HepG2 (cell line): ENCODE measurements around the gene CARMIL3. TPM values are rescaled to one million over a fixed set of nuclear protein-coding genes. Genes with fewer than 3 reads are reported as not detected.

Source experiments
- CERS6 ChIP-seq: sonication (generic); formaldehyde crosslinking; IDR thresholded peaks from 2 replicates; pipeline ENCODE4 v1.5.0; 2020; ENCODE audit warnings: missing genetic modification reagents
- CREBL2 ChIP-seq: sonication (generic); formaldehyde crosslinking; IDR thresholded peaks from 2 replicates; pipeline ENCODE4 v1.8.1; 2023; ENCODE audit warnings: missing genetic modification reagents, mild to moderate bottlenecking, borderline replicate concordance
- FOXO1 ChIP-seq: sonication (generic); formaldehyde crosslinking; IDR thresholded peaks from 2 replicates; pipeline ENCODE4 v1.4.0; 2020; ENCODE audit warnings: missing genetic modification reagents
- GATAD2A ChIP-seq: IDR thresholded peaks from 2 replicates; pipeline ENCODE4 v1.6.1; 2016
- HNF4G ChIP-seq, 2 experiments: sonication (generic) in 1 of 2; formaldehyde crosslinking in 1 of 2; IDR thresholded peaks; 2 replicates each; pipeline versions ENCODE4 v1.4.0 to v1.6.1; 2011 to 2020; ENCODE audit warnings: borderline replicate concordance in 2 of 2, low read depth in 2 of 2, mild to moderate bottlenecking in 2 of 2, low read length in 1 of 2, missing genetic modification reagents in 1 of 2, moderate library complexity in 1 of 2
- IRF2 ChIP-seq: IDR thresholded peaks from 2 replicates; pipeline ENCODE4 v1.6.1; 2018; ENCODE audit warnings: missing genetic modification reagents, missing compliant biosample characterization
- RARA ChIP-seq: IDR thresholded peaks from 2 replicates; pipeline ENCODE4 v1.6.1; 2016; ENCODE audit warnings: missing genetic modification reagents, missing compliant biosample characterization
- REXO4 ChIP-seq: sonication (generic); formaldehyde crosslinking; IDR thresholded peaks from 2 replicates; pipeline ENCODE4 v1.8.0; 2022; ENCODE audit warnings: missing genetic modification reagents, mild to moderate bottlenecking, borderline replicate concordance
- TMF1 ChIP-seq: sonication (generic); formaldehyde crosslinking; IDR thresholded peaks from 2 replicates; pipeline ENCODE4 v1.8.1; 2022; ENCODE audit warnings: low read depth, missing genetic modification reagents
- ZBED4 ChIP-seq: sonication (generic); formaldehyde crosslinking; IDR thresholded peaks from 2 replicates; pipeline ENCODE4 v1.4.0; 2020; ENCODE audit warnings: missing genetic modification reagents, borderline replicate concordance
- ZKSCAN1 ChIP-seq: fragments of 150-350 bp; IDR thresholded peaks from 2 replicates; pipeline ENCODE4 v1.6.1; 2014; ENCODE audit warnings: low read length
- polyA plus RNA-seq, 8 experiments: library from polyadenylated mRNA; depleted of rRNA in 3 of 8; stranded (reverse) in 7 of 8; unstranded in 1 of 8; fragments of >200 nt; fragmentation: Illumina TruSeq in 4 of 8; extraction: Trizol in 4 of 8; gene quantifications; 2 replicates each; pipeline versions ENCODE4 v1.2.1 to v1.2.3, GENCODE V29; 2011 to 2016; ENCODE audit warnings: low read depth in 4 of 8, missing spikeins in 1 of 8, mixed read lengths in 1 of 8; ENCODE audit not compliant: insufficient read depth in 1 of 8
- total RNA-seq, 5 experiments: library from RNA; depleted of rRNA; stranded (reverse); fragments of >200 nt; fragmentation: Illumina TruSeq; extraction: Trizol; gene quantifications; 2 replicates each; pipeline ENCODE4 v1.2.3, GENCODE V29; 2016; ENCODE audit warnings: low read depth in 1 of 5
- TF ChIP-seq, protein P1 (sequence below), 2 experiments: sonication (generic) in 1 of 2; formaldehyde crosslinking in 1 of 2; IDR thresholded peaks; 2 replicates each; pipeline versions ENCODE4 v1.6.1 to v1.9.0; 2014 to 2022; ENCODE audit warnings: antibody characterized with exemption in 1 of 2, borderline replicate concordance in 1 of 2, inconsistent platforms in 1 of 2, low read depth in 1 of 2, missing genetic modification reagents in 1 of 2
- TF ChIP-seq, protein P2 (sequence below): sonication (generic); formaldehyde crosslinking; IDR thresholded peaks from 2 replicates; pipeline ENCODE4 v1.5.0; 2020; ENCODE audit warnings: mild to moderate bottlenecking, missing genetic modification reagents, moderate library complexity

CARMIL3 gene
- total and polyA plus RNA-seq, 2 of the 13 experiments (the other 11 are each of a cell fraction or from before 2014, with no cell fraction given), result 0.27 to 0.55 TPM

DNA sequence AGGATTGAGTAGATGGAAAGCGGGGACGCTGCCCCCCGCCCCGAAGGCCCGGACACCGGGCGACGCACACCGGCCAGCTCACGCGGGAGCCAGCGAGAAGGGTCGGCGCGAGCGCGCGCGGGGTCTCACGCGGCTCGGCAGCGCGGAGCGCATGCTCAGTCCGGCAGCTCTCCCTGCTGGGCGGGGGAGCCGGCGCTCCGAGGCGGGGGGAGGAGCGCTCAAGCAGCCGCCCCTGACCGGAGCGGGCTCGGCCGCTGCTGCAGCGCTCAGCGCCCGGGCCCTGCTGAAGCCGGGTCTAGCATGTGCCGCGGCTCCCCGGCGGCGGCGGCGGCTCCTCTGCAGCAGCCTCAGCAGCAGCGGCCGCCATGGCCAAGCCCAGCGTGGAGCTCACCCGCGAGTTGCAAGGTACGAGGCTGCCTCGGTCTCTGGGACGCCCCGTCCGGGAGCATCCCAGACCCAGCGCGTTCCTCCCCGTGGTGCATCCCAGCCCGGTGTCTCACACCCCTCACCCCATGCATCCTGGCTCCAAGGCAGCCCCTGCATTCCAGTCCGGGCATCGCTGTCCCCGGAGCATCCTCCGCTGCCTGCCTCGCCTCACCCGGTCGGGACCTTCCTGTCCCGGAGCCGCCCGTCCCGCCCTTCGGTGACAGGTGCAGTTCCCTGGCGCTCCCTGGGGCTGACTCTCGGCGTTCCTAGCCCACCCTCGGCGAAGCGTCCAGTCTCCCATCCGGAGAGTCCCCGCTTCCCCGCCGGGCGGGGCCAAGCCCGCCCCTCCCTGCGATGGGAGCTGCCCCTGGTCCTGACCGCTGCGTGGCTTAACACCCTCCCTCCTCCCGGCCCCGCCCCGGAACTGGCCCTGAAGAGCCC lies at the start of gene CARMIL3 (continued):
- TF ChIP-seq, protein P1, sequence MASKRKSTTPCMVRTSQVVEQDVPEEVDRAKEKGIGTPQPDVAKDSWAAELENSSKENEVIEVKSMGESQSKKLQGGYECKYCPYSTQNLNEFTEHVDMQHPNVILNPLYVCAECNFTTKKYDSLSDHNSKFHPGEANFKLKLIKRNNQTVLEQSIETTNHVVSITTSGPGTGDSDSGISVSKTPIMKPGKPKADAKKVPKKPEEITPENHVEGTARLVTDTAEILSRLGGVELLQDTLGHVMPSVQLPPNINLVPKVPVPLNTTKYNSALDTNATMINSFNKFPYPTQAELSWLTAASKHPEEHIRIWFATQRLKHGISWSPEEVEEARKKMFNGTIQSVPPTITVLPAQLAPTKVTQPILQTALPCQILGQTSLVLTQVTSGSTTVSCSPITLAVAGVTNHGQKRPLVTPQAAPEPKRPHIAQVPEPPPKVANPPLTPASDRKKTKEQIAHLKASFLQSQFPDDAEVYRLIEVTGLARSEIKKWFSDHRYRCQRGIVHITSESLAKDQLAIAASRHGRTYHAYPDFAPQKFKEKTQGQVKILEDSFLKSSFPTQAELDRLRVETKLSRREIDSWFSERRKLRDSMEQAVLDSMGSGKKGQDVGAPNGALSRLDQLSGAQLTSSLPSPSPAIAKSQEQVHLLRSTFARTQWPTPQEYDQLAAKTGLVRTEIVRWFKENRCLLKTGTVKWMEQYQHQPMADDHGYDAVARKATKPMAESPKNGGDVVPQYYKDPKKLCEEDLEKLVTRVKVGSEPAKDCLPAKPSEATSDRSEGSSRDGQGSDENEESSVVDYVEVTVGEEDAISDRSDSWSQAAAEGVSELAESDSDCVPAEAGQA (IDR thresholded peaks at IDR 0.05; ENCODE audit: low read depth), result peak; percentile 69
- TF ChIP-seq, protein P1 (CRISPR knock-in tag; IDR thresholded peaks at IDR 0.05; ENCODE audit: borderline replicate concordance), result no peak; the same call in 1 of the 2 replicates
- TF ChIP-seq GATAD2A (CRISPR knock-in tag), result peak; percentile 57; the same call in 1 of the 2 replicates
- TF ChIP-seq, protein P2, sequence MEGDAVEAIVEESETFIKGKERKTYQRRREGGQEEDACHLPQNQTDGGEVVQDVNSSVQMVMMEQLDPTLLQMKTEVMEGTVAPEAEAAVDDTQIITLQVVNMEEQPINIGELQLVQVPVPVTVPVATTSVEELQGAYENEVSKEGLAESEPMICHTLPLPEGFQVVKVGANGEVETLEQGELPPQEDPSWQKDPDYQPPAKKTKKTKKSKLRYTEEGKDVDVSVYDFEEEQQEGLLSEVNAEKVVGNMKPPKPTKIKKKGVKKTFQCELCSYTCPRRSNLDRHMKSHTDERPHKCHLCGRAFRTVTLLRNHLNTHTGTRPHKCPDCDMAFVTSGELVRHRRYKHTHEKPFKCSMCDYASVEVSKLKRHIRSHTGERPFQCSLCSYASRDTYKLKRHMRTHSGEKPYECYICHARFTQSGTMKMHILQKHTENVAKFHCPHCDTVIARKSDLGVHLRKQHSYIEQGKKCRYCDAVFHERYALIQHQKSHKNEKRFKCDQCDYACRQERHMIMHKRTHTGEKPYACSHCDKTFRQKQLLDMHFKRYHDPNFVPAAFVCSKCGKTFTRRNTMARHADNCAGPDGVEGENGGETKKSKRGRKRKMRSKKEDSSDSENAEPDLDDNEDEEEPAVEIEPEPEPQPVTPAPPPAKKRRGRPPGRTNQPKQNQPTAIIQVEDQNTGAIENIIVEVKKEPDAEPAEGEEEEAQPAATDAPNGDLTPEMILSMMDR (CRISPR knock-in tag), result 0 out of 2 replicates have a peak, but pooled peaks have one; percentile 7
- peak; percentile 72; the same call in 1 of the 2 replicates for TF ChIP-seq TMF1 (CRISPR knock-in tag)
- TF ChIP-seq ZKSCAN1, result no peak
- TF ChIP-seq REXO4, result no peak; the same call in none of the 2 replicates
- TF ChIP-seq CREBL2 (CRISPR knock-in tag), result peak; percentile 32; the same call in 1 of the 2 replicates
- no peak for TF ChIP-seq HNF4G (IDR thresholded peaks at IDR 0.05; ENCODE audit: borderline replicate concordance, low read depth, low read length)
- peak; percentile 67; the same call in 1 of the 2 replicates for TF ChIP-seq HNF4G (CRISPR knock-in tag; IDR thresholded peaks at IDR 0.05; ENCODE audit: borderline replicate concordance, low read depth)
- peak; percentile 52; the same call in 1 of the 2 replicates for TF ChIP-seq CERS6 (CRISPR knock-in tag)
- TF ChIP-seq RARA (CRISPR knock-in tag), result peak; percentile 66
- 0 out of 2 replicates have a peak, but pooled peaks have one; percentile 26 for TF ChIP-seq FOXO1 (CRISPR knock-in tag)
- TF ChIP-seq IRF2 (CRISPR knock-in tag), result no peak; the same call in 1 of the 2 replicates
- TF ChIP-seq ZBED4 (CRISPR knock-in tag), result 0 out of 2 replicates have a peak, but pooled peaks have one; percentile 51
